WTC11 (cell line): ENCODE results near the gene C10orf105.

Experiments used
- CREB1 ChIP-seq: sonication (generic); formaldehyde crosslinking; IDR thresholded peaks from 2 replicates; pipeline ENCODE4 v1.8.0; 2023; ENCODE audit warnings: mild to moderate bottlenecking, missing genetic modification reagents
- CTCF ChIP-seq: fragments of 200-600 bp; IDR thresholded peaks from 2 replicates; pipeline ENCODE4 v1.8.0; 2022; ENCODE audit warnings: antibody characterized with exemption
- ESRRA ChIP-seq: sonication (generic); formaldehyde crosslinking; IDR thresholded peaks from 2 replicates; pipeline ENCODE4 v1.8.1; 2022; ENCODE audit warnings: mild to moderate bottlenecking, missing genetic modification reagents, borderline replicate concordance
- ETV6 ChIP-seq: sonication (generic); formaldehyde crosslinking; IDR thresholded peaks from 2 replicates; pipeline ENCODE4 v1.8.1; 2022; ENCODE audit warnings: mild to moderate bottlenecking, missing genetic modification reagents
- GABPB1 ChIP-seq: sonication (generic); formaldehyde crosslinking; IDR thresholded peaks from 2 replicates; pipeline ENCODE4 v1.8.1; 2023; ENCODE audit warnings: mild to moderate bottlenecking, missing genetic modification reagents
- IRF1 ChIP-seq: sonication (generic); formaldehyde crosslinking; IDR thresholded peaks from 2 replicates; pipeline ENCODE4 v1.8.0; 2023; ENCODE audit warnings: missing genetic modification reagents
- IRF2 ChIP-seq: sonication (generic); formaldehyde crosslinking; IDR thresholded peaks from 2 replicates; pipeline ENCODE4 v1.8.0; 2022; ENCODE audit warnings: low read depth, missing genetic modification reagents, borderline replicate concordance
- MAX ChIP-seq: sonication (generic); formaldehyde crosslinking; IDR thresholded peaks from 2 replicates; pipeline ENCODE4 v1.8.0; 2022; ENCODE audit warnings: mild to moderate bottlenecking, missing genetic modification reagents
- ZMAT4 ChIP-seq: fragments of 250-450 bp; sonication (Bioruptor Pico); IDR thresholded peaks from 2 replicates; pipeline ENCODE4 v1.9.0; 2021; ENCODE audit warnings: mild to moderate bottlenecking
- ZNF121 ChIP-seq: sonication (generic); formaldehyde crosslinking; IDR thresholded peaks from 2 replicates; pipeline ENCODE4 v1.8.0; 2023; ENCODE audit warnings: missing genetic modification reagents
- ZNF317 ChIP-seq: sonication (generic); formaldehyde crosslinking; IDR thresholded peaks from 2 replicates; pipeline ENCODE4 v1.8.1; 2023; ENCODE audit warnings: low read depth, mild to moderate bottlenecking, moderate library complexity, missing genetic modification reagents, borderline replicate concordance
- ZNF423 ChIP-seq: fragments of 250-450 bp; sonication (Bioruptor Pico); IDR thresholded peaks from 2 replicates; pipeline ENCODE4 v2.1.2; 2022; ENCODE audit warnings: mild to moderate bottlenecking, moderate library complexity
- ZSCAN18 ChIP-seq: fragments of 250-450 bp; sonication (Bioruptor Pico); IDR thresholded peaks from 2 replicates; pipeline ENCODE4 v2.1.2; 2022; ENCODE audit warnings: mild to moderate bottlenecking, moderate library complexity

GRCh38 chr10:71692598-71693306 lies 26.8 kb downstream of the C10orf105 start:
- TF ChIP-seq CTCF (no peak), IRF1 (CRISPR knock-in tag) (no peak), ZNF121 (CRISPR knock-in tag) (no peak), ETV6 (no peak), CREB1 (CRISPR knock-in tag) (no peak), MAX (no peak), GABPB1 (no peak), ZSCAN18 (CRISPR knock-in tag) (no peak), ZMAT4 (CRISPR knock-in tag) (no peak), ZNF423 (no peak), ESRRA (CRISPR knock-in tag) (no peak), IRF2 (no peak), ZNF317 (CRISPR knock-in tag) (no peak)
